Stimulated activated CD4-positive, alpha-beta T cell treated with anti-CD3 and anti-CD28 coated beads, Interleukin-1b, Interleukin-23, amount 100 ng/mL, for 4 hours (primary cell): Measurements from ENCODE around the gene XRCC5.
"Not testable (repeated sequence)": the region's sequence is repeated elsewhere in the genome, so short reads cannot be mapped to it uniquely, and the experiment has no call there.

Experiments used
- DNase-seq, 2 donors: peaks; one replicate each; pipeline ENCODE4 v3.0.0-alpha.2; 2020; ENCODE audit warnings: low read depth in 2 of 2

The XRCC5 gene

DNA sequence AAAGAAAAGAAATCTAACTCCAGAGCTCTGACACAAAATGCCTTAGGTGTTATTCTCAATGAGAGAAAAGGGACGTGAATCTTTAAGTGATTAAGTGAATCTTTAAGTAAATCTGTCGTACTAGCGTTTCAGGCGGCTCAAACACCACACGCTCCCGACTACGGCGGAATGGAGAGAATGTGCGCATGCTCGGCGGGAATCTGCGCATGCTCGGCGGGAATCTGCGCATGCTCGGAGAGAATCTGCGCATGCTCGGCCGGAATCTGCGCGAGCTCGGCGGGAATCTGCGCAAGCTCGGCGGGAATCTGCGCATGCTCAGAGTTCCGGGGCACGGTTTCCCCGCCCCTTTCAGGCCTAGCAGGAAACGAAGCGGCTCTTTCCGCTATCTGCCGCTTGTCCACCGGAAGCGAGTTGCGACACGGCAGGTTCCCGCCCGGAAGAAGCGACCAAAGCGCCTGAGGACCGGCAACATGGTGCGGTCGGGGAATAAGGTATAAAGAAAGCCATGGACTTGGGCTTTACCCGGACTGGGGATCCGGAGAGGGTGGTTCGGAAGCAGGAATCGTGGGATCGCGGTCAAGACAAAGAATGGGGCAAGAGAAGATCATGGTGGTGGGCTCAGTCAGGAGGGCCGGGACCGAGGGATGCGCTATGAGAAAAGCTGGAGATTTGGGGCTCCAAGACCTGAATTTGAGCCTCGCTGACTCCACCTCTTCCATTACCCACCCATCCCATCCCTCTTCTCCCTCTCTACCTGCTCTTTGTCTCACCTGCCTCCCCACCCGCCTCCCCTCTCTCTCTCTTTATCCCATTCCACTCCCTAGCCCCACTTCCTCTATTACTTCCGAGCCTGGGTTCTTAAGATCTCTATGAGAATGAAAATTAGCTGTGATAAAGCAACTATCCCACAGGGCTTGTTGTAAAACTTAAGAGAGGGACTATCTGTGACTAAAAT lies at the start of gene XRCC5:
XRCC5 (plus strand) TSS at position 382 of the 955 bp plus-strand sequence; CDS start at position 471, 89 bp downstream.
- DNase-seq, result peak; percentile 95 to 99

DNA sequence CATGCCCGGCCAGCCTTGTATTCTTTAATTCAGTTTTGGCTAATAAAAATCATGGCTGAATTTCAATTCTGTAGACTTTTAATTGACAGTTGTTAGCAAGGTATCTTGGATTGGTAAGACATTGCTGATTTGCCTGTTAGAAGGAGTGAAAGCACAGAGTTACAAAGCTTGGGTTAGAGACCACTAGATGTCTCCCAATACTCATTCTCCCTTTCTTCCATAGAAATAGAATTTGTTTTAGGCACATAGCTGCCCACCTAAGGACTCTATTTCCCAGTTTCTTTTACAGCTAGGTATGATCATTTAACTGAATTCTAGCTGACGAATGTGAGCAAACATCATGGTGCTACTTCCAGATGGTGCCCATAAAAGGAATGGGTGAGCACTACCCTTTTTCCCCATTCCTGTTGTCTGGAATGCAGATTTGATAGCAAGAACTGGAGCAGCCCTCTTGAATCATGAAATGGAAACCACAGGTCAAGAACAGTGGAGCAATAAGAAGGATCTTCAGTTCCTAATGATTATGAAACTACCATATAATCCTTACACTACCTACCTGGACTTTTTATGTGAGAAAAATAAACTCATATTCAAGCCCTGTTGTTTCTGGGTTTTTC lies 45.0 kb upstream of the XRCC5 start:
- no peak for DNase-seq

DNA sequence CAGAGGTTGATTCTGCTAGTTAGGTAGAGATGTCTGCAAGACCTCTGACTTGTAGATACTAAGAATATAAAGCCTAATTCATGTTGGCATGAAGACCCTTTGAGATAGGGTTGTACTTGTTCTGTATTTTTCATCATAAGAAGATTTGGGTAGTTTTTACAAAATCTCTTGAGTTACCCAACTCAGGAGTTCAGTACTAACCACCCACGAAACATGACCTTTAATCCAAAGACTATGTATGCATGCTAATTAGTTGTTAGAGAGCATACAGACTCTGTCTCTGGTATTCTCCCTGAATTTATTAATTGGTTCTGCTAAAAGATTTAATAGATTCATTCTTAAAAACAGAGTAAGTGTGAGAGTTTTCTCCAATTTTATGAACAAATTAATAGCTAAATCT lies 44.5 kb upstream of the XRCC5 start:
- no peak for DNase-seq

GRCh38 chr2:216066230-216066629 lies 42.9 kb upstream of the XRCC5 start:
- no peak for DNase-seq

DNA sequence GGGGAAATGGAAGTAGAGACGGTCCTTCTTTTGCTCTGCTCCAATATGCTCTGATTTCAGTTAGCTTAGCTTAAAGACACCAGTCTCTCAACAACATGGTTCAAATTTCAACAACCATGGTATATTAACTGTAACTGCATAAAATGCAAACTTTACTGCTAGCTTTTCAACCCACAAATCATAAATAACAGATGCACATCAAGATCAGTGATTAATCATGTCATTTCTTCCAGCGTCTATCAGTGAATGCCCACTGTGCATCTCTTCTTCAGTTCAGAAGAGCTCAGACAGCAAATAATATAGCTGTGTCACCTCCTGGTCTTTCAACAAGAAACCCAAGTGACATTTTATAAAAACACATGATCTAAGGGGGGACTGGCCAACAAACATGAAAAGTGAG lies 40.1 kb upstream of the XRCC5 start:
- no peak for DNase-seq

DNA sequence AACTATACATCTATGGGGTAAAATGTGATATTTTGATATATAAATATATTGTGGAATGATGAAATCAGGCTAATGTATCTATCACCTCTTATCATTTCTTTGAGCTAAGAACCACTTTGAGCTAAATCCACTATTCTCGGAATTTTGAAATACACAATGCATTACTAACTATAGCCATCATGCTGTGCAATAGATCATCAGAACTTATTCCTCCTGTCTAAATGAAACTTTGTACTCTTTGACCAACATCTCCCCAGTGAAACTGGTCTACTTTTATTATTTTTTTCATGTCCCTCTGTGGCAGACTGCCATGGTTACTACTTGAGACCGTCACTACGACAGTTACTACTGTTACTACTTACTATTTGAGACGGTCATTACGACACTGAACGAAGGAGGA lies 39.0 kb upstream of the XRCC5 start:
- no peak for DNase-seq

- DNase-seq, result no peak
These were observed 37.9 kb upstream of the XRCC5 start for GRCh38 chr2:216071111-216071851.

DNA sequence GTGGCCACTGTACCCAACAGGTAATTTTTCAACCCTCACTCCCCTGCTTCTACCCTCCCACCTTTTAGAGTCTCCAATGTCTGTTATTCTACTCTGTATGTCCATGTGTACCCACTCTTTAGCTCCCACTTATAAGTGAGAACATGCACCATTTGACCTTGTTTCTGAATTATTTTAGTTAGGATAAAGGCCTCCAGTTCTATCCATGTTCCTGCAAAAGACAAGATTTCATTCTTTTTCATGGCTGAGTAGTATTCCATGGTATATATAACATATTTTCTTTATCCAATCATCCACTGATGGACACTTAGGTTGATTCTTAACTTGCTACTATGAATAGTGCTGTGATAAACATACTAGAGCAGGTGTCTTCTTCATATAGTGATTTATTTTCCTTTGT lies 36.7 kb upstream of the XRCC5 start:
- no peak for DNase-seq

- no peak for DNase-seq
These were observed 35.4 kb upstream of the XRCC5 start for GRCh38 chr2:216073773-216074172.

DNA sequence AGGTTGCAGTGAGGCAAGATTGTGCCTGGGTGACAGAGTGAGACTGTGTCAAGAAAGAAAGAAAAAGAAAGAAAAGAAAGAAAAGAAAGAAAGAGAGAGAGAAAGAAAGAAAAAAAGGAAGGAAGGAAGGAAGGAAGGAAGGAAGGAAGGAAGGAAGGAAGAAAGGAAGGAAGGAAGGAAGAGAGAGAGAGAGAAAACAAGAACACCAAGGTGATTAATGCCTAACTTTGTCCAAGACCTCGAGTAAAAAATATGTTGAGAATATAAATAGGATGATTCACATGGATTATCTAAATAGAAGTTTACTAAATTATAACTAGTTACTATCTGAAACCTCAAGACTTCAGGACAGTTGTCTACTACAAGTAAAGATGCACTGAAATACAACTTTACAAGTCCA lies 34.8 kb upstream of the XRCC5 start:
- no peak for DNase-seq

GRCh38 chr2:216074794-216075193 lies 34.4 kb upstream of the XRCC5 start:
- DNase-seq, result no peak

GRCh38 chr2:216075510-216076485 lies 33.4 kb upstream of the XRCC5 start:
- DNase-seq, result no peak

GRCh38 chr2:216078776-216079175 lies 30.4 kb upstream of the XRCC5 start:
- no peak for DNase-seq

GRCh38 chr2:216080048-216080447 lies 29.1 kb upstream of the XRCC5 start:
- not testable (repeated sequence) for DNase-seq

DNA sequence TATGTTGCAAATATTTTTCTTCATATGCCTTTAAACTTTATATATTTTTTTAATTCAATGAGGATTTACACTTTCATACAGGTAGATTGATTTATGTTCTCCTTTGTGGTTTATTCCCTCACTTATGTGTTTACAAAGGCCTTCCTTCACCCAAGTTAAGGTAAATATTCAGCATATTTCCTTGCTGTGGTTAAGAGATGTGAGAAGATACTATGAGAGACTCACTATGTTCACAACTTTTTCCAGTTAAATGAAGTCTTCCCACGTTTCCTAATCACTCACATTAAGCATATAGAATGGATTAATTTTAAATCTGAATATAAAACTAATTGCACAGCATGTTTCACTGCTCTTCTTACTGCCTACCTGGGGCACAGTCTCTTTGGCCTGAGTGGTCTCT lies 28.1 kb upstream of the XRCC5 start:
- no peak for DNase-seq

DNA sequence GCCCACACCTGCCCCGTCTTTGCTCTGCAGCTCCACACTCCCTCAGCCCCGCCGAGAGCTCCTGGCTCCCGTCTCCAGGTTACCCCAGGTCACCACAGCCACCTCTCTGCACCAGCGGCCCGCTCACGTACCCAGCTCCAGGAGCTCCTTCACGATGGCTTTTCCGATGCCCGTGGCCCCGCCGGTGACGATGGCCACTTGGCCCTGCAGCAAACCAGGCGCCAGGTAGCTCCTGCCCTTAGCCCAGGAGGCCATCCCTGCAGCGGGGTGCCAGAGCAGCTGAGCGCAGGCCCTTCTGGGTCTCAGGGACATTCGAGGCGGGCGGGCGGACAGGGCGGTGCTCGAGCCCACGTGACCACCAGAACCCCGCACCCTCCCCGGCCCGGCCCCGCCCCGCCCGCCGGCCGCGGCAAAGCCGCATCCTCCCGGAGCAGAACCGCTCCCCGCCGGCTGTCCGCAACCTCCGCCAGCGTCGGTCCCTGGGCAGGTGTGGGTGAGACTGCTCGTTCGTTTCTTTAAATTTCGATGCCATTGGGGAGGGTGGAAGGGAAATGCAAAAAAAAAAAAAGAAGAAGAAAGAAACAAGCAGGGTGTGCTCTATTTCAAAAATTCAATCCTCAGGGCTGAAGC lies 27.5 kb upstream of the XRCC5 start, which contains the start of the genes PECR and TMEM169:
PECR (minus strand) TSS at position 323 of the 630 bp plus-strand sequence; CDS start at position 255, 68 bp downstream.
TMEM169 (plus strand) TSS at position 433 of the 630 bp plus-strand sequence. CDS start 14,045 bp downstream, outside the sequence.
- peak; percentile 43 to 70 for DNase-seq

- no peak for DNase-seq
These were observed 26.9 kb upstream of the XRCC5 start for GRCh38 chr2:216082117-216082711.

DNA sequence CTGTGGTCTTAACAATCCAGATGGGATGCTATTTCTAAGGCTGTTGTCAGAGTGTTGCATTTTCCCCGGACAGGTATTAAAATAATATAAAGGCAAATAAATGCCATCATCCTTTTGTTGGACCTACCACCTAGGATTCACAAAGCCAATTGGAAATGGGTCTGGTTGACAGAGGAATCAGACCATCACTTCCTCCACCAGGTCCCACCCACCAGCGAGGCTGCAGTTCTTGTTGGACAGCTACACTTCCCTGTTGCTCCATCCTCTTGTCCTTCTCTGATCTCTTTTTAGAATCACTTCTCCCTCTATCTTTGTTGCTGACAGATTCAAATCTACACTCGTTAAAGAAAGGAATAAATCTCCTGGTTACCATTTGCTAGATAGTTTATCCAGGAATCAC lies 26.3 kb upstream of the XRCC5 start:
- no peak for DNase-seq

DNA sequence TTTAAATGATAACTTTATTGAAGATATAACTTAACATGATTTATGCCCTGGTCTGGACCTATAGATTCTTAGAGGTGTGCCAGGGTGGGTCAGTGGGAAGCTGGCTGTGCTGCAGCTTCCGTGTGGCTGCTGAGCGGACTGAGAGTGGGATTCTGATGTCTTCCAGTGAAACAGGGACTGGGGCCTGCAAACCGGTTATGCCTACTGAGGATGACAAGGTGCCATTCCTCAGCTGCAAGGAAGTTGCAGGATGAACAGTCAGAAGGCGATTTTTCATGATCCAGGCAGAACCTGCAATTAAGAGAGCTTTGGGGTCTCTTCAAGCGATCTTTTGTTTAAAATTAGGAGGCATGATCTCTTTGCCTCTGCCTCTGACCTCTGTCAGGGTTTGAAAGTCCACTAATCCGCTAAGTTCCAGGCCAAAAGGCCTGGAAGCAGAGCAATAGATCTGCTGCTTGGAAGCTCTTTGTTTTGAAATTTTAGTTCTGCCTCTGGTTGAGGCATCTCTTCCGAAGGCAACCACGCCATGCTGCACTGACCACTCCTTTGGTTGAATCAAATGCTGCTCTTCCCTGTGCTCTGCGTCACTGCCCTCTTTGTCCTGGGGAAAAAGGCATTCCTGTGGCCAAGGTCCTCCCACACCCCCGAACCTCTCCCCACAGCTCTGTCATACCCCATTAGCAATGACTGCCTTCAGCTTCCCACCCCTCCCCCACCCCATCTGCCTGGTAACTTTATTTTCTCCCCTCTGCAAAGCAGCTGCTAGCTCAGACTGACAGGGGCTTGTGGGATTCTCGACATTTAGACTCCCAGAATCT lies 25.5 kb upstream of the XRCC5 start:
- DNase-seq, result no peak
